B cell (primary cell): ENCODE results near the gene SEMA4D. TPM values are rescaled to one million over a fixed set of nuclear protein-coding genes. Genes with fewer than 3 reads are reported as not detected.
"Not testable (repeated sequence)": the region's sequence is repeated elsewhere in the genome, so short reads cannot be mapped to it uniquely, and the experiment has no call there.

Source experiments
- ATAC-seq: fragments of 200-7000 bp; cut with Tn5 transposase; one replicate; pipeline ENCODE4 v1.10.0; 2021; ENCODE audit warnings: low read depth, mild to moderate bottlenecking, moderate number of reproducible peaks, moderate library complexity
- CTCF ChIA-PET: fragments of 350-600 bp; sonication (Branson Sonifier 250); formaldehyde crosslinking; loops from one replicate; lab custom pipeline; 2021; ENCODE audit warnings: antibody characterized with exemption, inconsistent platforms; lab: Charles Lee
- POLR2A ChIA-PET: fragments of 350-600 bp; sonication (Branson Sonifier 250); formaldehyde crosslinking; loops from one replicate; lab custom pipeline; 2021; ENCODE audit warnings: antibody characterized with exemption; lab: Charles Lee
- DNase-seq: peaks from one replicate; pipeline ENCODE4 v3.0.0; 2013
- H2AFZ ChIP-seq: 2 replicates; pipeline ENCODE4 v1.6.1; 2012; ENCODE audit warnings: mild to moderate bottlenecking, low read depth, low read length; ENCODE audit not compliant: insufficient read depth, poor library complexity, severe bottlenecking
- H3K27ac ChIP-seq, 2 donors: 1 replicate in 1 of 2; 2 replicates in 1 of 2; pipeline ENCODE4 v1.5.1; 2012 to 2013; ENCODE audit warnings: low read length in 2 of 2, mild to moderate bottlenecking in 2 of 2, moderate library complexity in 1 of 2
- H3K27me3 ChIP-seq, 4 experiments: fragments of 200-600 bp in 1 of 4; sonication (generic) in 1 of 4; replicated peaks in 1 of 4; 1 replicate in 2 of 4; 2 replicates in 2 of 4; pipeline versions ENCODE4 v1.6.1 to v1.7.0; 2013 to 2016; ENCODE audit warnings: low read length in 3 of 4, mild to moderate bottlenecking in 2 of 4, mixed read lengths in 1 of 4, moderate library complexity in 1 of 4; ENCODE audit not compliant: insufficient read depth in 4 of 4, control insufficient read depth in 3 of 4; ENCODE audit errors: control extremely low read depth in 1 of 4
- H3K36me3 ChIP-seq, 2 experiments: replicated peaks in 1 of 2; 1 replicate in 1 of 2; 2 replicates in 1 of 2; pipeline versions ENCODE4 v1.6.1 to v1.7.1; 2013; ENCODE audit warnings: low read length in 1 of 2; ENCODE audit not compliant: insufficient read depth in 2 of 2, control insufficient read depth in 1 of 2; ENCODE audit errors: control extremely low read depth in 1 of 2, extremely low read depth in 1 of 2
- H3K4me1 ChIP-seq, 2 donors: fragments of 200-600 bp in 1 of 2; sonication (generic) in 1 of 2; 1 replicate in 1 of 2; 2 replicates in 1 of 2; pipeline versions ENCODE4 v1.5.1 to v1.6.1; 2013 to 2017; ENCODE audit warnings: low read length in 2 of 2; ENCODE audit not compliant: control insufficient read depth in 2 of 2, insufficient read depth in 2 of 2
- H3K4me2 ChIP-seq: replicated peaks from 2 replicates; pipeline ENCODE3; 2012; ENCODE audit warnings: mild to moderate bottlenecking, low read depth, low read length; ENCODE audit not compliant: poor library complexity, severe bottlenecking
- H3K4me3 ChIP-seq, 5 experiments: fragments of 200-600 bp in 1 of 5; sonication (generic) in 1 of 5; 1 replicate in 3 of 5; 2 replicates in 2 of 5; pipeline versions ENCODE4 v1.5.1 to v1.7.0; 2011 to 2016; ENCODE audit warnings: low read length in 4 of 5, mild to moderate bottlenecking in 4 of 5, low read depth in 2 of 5, control low read depth in 1 of 5, moderate library complexity in 1 of 5; ENCODE audit not compliant: insufficient read depth in 1 of 5; ENCODE audit errors: control extremely low read depth in 1 of 5, extremely low read depth in 1 of 5
- H3K79me2 ChIP-seq: fragments of 200-600 bp; sonication (generic); one replicate; pipeline ENCODE4 v1.6.0; 2016; ENCODE audit warnings: low read length; ENCODE audit not compliant: control insufficient read depth, insufficient read depth
- H3K9ac ChIP-seq: fragments of 200-600 bp; sonication (generic); 2 replicates; pipeline ENCODE4 v1.6.1; 2017; ENCODE audit warnings: mild to moderate bottlenecking, low read length, moderate library complexity
- H3K9me3 ChIP-seq, 3 donors: one replicate each; pipeline versions ENCODE4 v1.6.1 to v1.7.1; 2013; ENCODE audit warnings: low read length in 2 of 3; ENCODE audit not compliant: control insufficient read depth in 2 of 3, insufficient read depth in 1 of 3; ENCODE audit errors: control extremely low read depth in 1 of 3
- H4K20me1 ChIP-seq: 2 replicates; pipeline ENCODE4 v1.6.0; 2012; ENCODE audit warnings: mild to moderate bottlenecking, low read length; ENCODE audit not compliant: insufficient read depth, control insufficient read depth, poor library complexity, severe bottlenecking
- H3K27ac Mint-ChIP-seq: one replicate; pipeline ENCODE4 v1.8.0; 2021; ENCODE audit warnings: mixed read lengths
- H3K27me3 Mint-ChIP-seq: one replicate; pipeline ENCODE4 v1.8.0; 2021; ENCODE audit warnings: mixed read lengths
- H3K4me1 Mint-ChIP-seq: one replicate; pipeline ENCODE4 v1.8.0; 2021; ENCODE audit warnings: mixed read lengths
- H3K4me3 Mint-ChIP-seq: one replicate; pipeline ENCODE4 v1.8.0; 2021; ENCODE audit warnings: mixed read lengths
- H3K9me3 Mint-ChIP-seq: one replicate; pipeline ENCODE4 v1.8.0; 2022; ENCODE audit warnings: mixed read lengths; ENCODE audit not compliant: insufficient read depth
- CTCF ChIP-seq: fragments of 200-600 bp; IDR thresholded peaks from one replicate; pipeline ENCODE4 v1.8.0; 2022; ENCODE audit warnings: antibody characterized with exemption, mild to moderate bottlenecking
- WGBS: methylation state at CpG from one replicate; pipeline ENCODE4 v1.1.5; 2013; ENCODE audit warnings: missing lambda C conversion rate; ENCODE audit not compliant: insufficient coverage; 5-methylcytosine and 5-hydroxymethylcytosine counted together
- intact Hi-C: fragments of 100-400 bp; cut with micrococcal nuclease; formaldehyde crosslinking; loops from one replicate; pipeline ENCODE4 v1.10.0; 2022
- polyA plus RNA-seq: library from polyadenylated mRNA; depleted of rRNA; stranded (reverse); fragments of >200 nt; gene quantifications from 2 replicates; pipeline ENCODE4 v1.2.3, GENCODE V29; 2012
- total RNA-seq, 2 donors: library from RNA; stranded (reverse); fragments of 120-200 nt in 1 of 2; gene quantifications; 1 replicate in 1 of 2; 2 replicates in 1 of 2; pipeline versions ENCODE4 v1.2.3 to v1.2.4, GENCODE V29; 2013 to 2022

Gene SEMA4D
- total and polyA plus RNA-seq, 2 donors (not counting 1 experiment from before 2014, with no cell fraction given): 53.6 to 231 TPM

GRCh38 chr9:89471796-89472320 is 26.1 kb downstream of the SEMA4D start:
- WGBS: 93% methylated on average over 6 of the region's 6 CpGs
- intact Hi-C loops, DNase-seq: not testable (repeated sequence)

GRCh38 chr9:89471390-89471789 is 26.5 kb downstream of the SEMA4D start:
- Histone ChIP-seq H3K4me2 (no peak overlapping the region), H2AFZ (no peak overlapping the region), H3K4me1 (peaks cover 46 to 54% of the 10 kb centered on the region in 2 donors), H3K9ac (no peak overlapping the region), H4K20me1 (peaks cover 38% of the 10 kb centered on the region), H3K79me2 (peaks cover 98% of the 10 kb centered on the region), H3K27me3 (no peaks in the 10 kb centered on the region), H3K9me3 (no peaks in the 10 kb centered on the region), H3K4me3 (no peak overlapping the region), H3K36me3 (peaks cover 4 to 21% of the 10 kb centered on the region in 2 experiments), H3K27ac (no peak overlapping the region)
- Mint-ChIP-seq H3K4me3 (no peak overlapping the region), H3K27me3 (no peaks in the 10 kb centered on the region), H3K9me3 (no peaks in the 10 kb centered on the region), H3K27ac (no peak overlapping the region), H3K4me1 (peaks cover 77% of the 10 kb centered on the region)
- CTCF ChIA-PET: no interaction called here
- ATAC-seq: no peak
- WGBS: 85% methylated on average over 3 of the region's 3 CpGs
- no peak for TF ChIP-seq CTCF
- POLR2A ChIA-PET: no interaction called here
- DNase-seq: no peak
- intact Hi-C loops: no loop called here

More at GRCh38 chr9:89471796-89472320, 26.1 kb downstream of the SEMA4D start:
- H3K36me3 ChIP-seq: peaks cover 3 to 20% of the 10 kb centered on the region in 2 experiments
- peaks cover 77% of the 10 kb centered on the region for H3K4me1 Mint-ChIP-seq
- H3K9ac ChIP-seq, H3K27ac ChIP-seq, CTCF ChIA-PET, H2AFZ ChIP-seq, H3K27ac Mint-ChIP-seq, H3K27me3 Mint-ChIP-seq, H3K4me2 ChIP-seq, H3K4me3 Mint-ChIP-seq, H3K9me3 Mint-ChIP-seq, ATAC-seq, POLR2A ChIA-PET, H3K27me3 ChIP-seq, H3K4me3 ChIP-seq, H3K9me3 ChIP-seq: not testable (repeated sequence)
- H3K4me1 ChIP-seq: peaks cover 46 to 54% of the 10 kb centered on the region in 2 donors
- peaks cover 98% of the 10 kb centered on the region for H3K79me2 ChIP-seq
- H4K20me1 ChIP-seq: peaks cover 42% of the 10 kb centered on the region
